ENCODE measurements around the gene OR52E5.
A peak's percentile ranks its signal among the peaks of the same experiment; 100 is the strongest.

The OR52E5 gene

DNA sequence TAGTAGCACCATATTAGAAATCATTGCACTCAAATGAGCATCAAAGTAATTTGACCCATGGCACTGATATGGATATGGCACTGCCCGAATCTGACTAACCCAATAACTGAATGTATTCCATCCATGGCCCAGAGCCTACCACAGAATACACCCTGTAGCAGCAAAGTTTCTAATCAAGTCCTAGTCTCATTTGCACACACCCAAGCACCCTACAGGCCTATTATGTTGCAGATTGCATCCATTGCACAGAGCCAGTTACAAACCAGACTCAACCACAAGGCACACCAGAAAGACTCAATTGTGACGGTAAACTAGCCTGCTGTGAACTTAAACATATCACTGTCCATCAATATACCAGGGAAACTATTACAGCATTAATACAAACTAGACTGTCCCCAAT lies 6.5 kb downstream of the OR52E5 start:
- TF ChIP-seq POLR2A (IDR thresholded peaks at IDR 0.05; ENCODE audit: extremely low read depth, insufficient read length) (no peak), MYC (IDR thresholded peaks at IDR 0.05; ENCODE audit: low read depth, low read length) (no peak)
- TF ChIP-seq, protein P1, sequence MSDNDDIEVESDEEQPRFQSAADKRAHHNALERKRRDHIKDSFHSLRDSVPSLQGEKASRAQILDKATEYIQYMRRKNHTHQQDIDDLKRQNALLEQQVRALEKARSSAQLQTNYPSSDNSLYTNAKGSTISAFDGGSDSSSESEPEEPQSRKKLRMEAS (IDR thresholded peaks at IDR 0.05; ENCODE audit: low read depth, low read length), result no peak
- TF ChIP-seq, protein P2, sequence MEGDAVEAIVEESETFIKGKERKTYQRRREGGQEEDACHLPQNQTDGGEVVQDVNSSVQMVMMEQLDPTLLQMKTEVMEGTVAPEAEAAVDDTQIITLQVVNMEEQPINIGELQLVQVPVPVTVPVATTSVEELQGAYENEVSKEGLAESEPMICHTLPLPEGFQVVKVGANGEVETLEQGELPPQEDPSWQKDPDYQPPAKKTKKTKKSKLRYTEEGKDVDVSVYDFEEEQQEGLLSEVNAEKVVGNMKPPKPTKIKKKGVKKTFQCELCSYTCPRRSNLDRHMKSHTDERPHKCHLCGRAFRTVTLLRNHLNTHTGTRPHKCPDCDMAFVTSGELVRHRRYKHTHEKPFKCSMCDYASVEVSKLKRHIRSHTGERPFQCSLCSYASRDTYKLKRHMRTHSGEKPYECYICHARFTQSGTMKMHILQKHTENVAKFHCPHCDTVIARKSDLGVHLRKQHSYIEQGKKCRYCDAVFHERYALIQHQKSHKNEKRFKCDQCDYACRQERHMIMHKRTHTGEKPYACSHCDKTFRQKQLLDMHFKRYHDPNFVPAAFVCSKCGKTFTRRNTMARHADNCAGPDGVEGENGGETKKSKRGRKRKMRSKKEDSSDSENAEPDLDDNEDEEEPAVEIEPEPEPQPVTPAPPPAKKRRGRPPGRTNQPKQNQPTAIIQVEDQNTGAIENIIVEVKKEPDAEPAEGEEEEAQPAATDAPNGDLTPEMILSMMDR (IDR thresholded peaks at IDR 0.05; ENCODE audit: low read depth, low read length), result no peak
- no peak for DNase-seq (ENCODE audit: low read depth)

DNA sequence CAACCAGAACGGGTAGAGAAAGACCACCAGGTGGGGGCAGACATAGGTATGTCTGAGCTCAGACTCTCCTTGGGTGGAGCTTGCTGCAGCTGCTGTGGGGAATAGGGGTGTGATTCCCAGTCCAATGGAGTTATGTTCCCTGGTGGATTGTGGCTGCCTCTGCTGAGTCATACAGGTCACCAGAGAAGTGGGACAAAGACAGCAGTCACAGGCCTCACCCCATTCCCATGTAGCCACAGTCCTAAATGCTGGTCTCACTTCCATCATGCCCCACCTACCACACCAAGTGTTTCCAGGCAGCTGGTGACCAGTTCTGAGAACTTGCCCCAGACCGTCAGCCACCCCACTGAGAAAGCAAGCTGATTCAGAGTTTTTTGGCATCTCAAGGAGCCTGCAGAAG lies 17.5 kb downstream of the OR52E5 start:
- no peak overlapping the region for H3K4me3 ChIP-seq (ENCODE audit: low read depth, low read length)
- DNase-seq (ENCODE audit: low read depth), result no peak
- TF ChIP-seq POLR2A (IDR thresholded peaks at IDR 0.05; ENCODE audit: extremely low read depth, insufficient read length) (no peak), MYC (IDR thresholded peaks at IDR 0.05; ENCODE audit: low read depth, low read length) (no peak)
- TF ChIP-seq, protein P1 (IDR thresholded peaks at IDR 0.05; ENCODE audit: low read depth, low read length), result no peak
- TF ChIP-seq, protein P2 (IDR thresholded peaks at IDR 0.05; ENCODE audit: low read depth, low read length), result no peak

More for the DNA sequence above, 6.5 kb downstream of the OR52E5 start:
- no peak overlapping the region for H3K4me3 ChIP-seq (ENCODE audit: low read depth, low read length)

DNA sequence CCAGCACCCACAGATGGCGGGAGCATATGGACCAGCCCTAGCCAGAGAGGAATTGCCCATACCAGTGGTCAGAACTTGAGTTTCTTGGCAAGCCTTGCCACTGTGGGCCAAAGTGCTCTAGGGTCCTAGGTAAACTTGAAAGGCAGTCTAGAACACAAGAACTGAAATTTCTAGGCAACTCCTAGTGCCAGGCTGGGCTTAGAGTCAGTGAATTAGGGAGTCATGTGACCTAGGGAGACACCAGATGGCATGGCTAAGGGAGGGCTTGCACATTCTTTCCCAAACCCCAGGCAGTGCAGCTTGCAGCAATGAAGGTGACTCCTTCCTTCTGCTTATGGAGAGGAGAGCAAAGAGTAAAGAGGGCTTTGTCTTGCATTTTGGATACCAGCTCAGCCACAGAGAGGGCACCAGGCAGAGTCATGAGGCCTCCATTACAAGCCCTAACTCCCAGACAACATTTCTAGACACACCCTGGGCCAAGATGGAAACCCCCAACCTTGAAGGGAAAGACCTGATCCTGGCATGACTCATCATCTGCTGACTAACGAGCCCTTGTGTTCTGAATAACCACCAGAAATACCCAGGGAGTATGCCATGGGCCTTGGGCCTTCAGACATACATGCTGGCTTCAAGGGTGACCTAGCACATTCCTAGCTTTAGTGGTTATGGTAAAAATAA lies 29.9 kb downstream of the OR52E5 start:
- H3K4me3 ChIP-seq (ENCODE audit: low read depth, low read length), result no peak overlapping the region
- peak; percentile 15 for DNase-seq (ENCODE audit: low read depth)
- no peak for TF ChIP-seq MYC (IDR thresholded peaks at IDR 0.05; ENCODE audit: low read depth, low read length)
- TF ChIP-seq, protein P2 (IDR thresholded peaks at IDR 0.05; ENCODE audit: low read depth, low read length), result no peak
- no peak for TF ChIP-seq POLR2A (IDR thresholded peaks at IDR 0.05; ENCODE audit: extremely low read depth, insufficient read length)
- TF ChIP-seq, protein P1 (IDR thresholded peaks at IDR 0.05; ENCODE audit: low read depth, low read length), result no peak

DNA sequence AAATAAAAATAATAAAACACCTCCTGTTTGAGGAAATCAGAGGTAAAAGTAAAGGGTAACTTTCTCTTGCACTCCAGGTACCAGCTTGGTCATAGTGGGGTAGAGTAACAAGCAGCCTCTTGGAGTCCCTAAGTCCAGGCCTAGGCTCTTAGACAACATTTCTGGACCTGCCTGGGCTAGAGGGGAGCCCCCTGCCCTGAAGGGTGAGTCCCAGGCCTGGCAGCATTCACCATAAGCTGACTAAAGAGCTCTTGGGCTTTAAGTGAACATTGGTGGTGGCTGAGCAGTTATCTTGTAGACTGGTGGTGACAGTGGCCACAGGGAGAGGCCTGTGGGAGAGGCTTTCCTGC lies 30.4 kb downstream of the OR52E5 start:
- DNase-seq (ENCODE audit: low read depth), result no peak
- no peak overlapping the region for H3K4me3 ChIP-seq (ENCODE audit: low read depth, low read length)
- TF ChIP-seq, protein P1 (IDR thresholded peaks at IDR 0.05; ENCODE audit: low read depth, low read length), result no peak
- TF ChIP-seq MYC (IDR thresholded peaks at IDR 0.05; ENCODE audit: low read depth, low read length) (no peak), POLR2A (IDR thresholded peaks at IDR 0.05; ENCODE audit: extremely low read depth, insufficient read length) (no peak)
- TF ChIP-seq, protein P2 (IDR thresholded peaks at IDR 0.05; ENCODE audit: low read depth, low read length), result no peak

DNA sequence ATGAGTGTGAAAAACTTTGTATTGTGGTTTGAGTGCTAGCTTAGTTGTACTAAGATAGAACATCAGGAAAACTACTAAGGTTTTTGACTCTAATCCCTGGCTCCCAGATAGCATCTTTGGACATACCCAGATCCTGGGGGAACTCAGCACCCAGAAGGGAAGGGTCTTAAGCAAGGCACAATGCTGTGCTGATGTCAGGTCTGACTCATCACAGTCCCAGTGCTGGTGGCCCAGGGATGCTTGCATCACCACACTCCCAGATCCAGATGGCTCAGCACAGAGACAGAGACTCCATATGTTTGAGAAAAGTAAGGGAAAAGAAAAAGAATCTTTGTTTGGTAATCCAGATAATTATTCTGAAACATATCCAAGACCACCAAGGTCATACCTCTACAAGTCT lies 30.8 kb downstream of the OR52E5 start:
- no peak for DNase-seq (ENCODE audit: low read depth)
- TF ChIP-seq, protein P2 (IDR thresholded peaks at IDR 0.05; ENCODE audit: low read depth, low read length), result no peak
- no peak for TF ChIP-seq MYC (IDR thresholded peaks at IDR 0.05; ENCODE audit: low read depth, low read length)
- no peak overlapping the region for H3K4me3 ChIP-seq (ENCODE audit: low read depth, low read length)

DNA sequence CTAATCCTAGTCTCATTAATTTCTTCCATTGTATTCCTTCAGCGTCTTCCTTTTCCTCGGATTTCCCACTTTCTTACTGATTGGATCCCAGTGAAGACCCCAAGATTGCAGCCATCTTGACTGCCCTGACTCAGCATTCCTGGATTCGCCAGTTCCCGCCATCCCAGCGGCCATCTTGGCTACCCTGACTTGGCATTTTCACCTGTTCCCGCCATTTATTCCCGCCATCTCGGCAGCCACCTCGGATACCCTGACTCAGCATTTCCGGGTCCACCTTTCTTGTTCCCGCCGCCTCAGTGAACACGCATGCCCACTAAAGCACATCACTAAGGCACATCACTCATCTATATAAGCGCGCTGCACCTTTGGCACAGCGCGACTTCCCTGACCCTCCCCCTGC lies 35.3 kb downstream of the OR52E5 start:
- no peak overlapping the region for H3K4me3 ChIP-seq (ENCODE audit: low read depth, low read length)
- TF ChIP-seq, protein P1 (IDR thresholded peaks at IDR 0.05; ENCODE audit: low read depth, low read length), result no peak
- no peak for TF ChIP-seq MYC (IDR thresholded peaks at IDR 0.05; ENCODE audit: low read depth, low read length)
- TF ChIP-seq POLR2A (IDR thresholded peaks at IDR 0.05; ENCODE audit: extremely low read depth, insufficient read length), result no peak
- TF ChIP-seq, protein P2 (IDR thresholded peaks at IDR 0.05; ENCODE audit: low read depth, low read length), result no peak
- no peak for DNase-seq (ENCODE audit: low read depth)

Data from NB4 (cell line).